AG09319 (cell line): ENCODE data around the gene TRPM2.

ENCODE experiments used
- DNase-seq: peaks from one replicate; pipeline ENCODE4 v3.0.0-alpha.2; 2010; ENCODE audit warnings: low read depth; ENCODE audit errors: extremely low read depth
- CTCF ChIP-seq: IDR thresholded peaks from 2 replicates; pipeline ENCODE4 v1.5.1; 2011; ENCODE audit warnings: low read depth, mild to moderate bottlenecking, inconsistent platforms, low read length, moderate library complexity

The TRPM2 gene

DNA sequence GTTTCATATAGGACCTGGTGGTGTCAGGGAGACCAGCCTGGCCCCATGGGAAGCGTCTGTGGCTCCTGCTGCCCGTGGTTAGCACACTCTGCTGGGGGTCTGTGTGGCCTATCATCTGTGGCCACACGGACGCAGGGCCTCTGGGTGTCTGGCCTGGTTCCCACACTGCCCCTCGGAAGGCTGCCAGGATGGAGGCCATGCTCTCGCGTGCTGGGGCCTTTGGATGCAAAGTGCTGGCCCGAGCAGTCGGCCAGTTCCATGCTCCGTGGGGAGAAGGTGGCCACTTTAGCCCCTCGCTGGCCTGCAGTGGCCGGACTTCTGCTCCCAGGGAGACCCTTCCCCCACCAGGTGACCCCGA, 81.1 kb downstream of the TRPM2 start:
- TF ChIP-seq CTCF, result no peak
- DNase-seq, result no peak

GRCh38 chr21:44434936-44435635, 81.7 kb downstream of the TRPM2 start:
- no peak for TF ChIP-seq CTCF
- no peak for DNase-seq

GRCh38 chr21:44436111-44436611, 82.7 kb downstream of the TRPM2 start:
- no peak for DNase-seq
- TF ChIP-seq CTCF, result no peak

DNA sequence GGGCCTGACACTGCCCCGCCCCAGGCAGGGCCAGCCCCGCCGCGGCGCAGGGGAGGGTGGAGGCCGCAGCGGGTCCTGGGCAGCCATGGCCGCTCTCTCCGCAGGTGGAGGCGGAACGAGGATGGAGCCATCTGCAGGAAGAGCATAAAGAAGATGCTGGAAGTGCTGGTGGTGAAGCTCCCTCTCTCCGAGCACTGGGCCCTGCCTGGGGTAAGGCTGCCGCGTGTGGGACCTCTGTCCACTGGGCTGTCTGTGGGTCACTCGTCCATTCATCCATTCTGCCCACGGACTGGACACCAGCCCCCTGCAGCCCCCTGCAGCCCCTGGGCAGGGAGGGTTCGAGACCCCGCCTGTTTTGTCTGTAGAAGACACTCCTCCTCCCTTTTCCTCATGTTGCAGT, 83.5 kb downstream of the TRPM2 start:
- DNase-seq, result no peak
- TF ChIP-seq CTCF, result no peak

DNA sequence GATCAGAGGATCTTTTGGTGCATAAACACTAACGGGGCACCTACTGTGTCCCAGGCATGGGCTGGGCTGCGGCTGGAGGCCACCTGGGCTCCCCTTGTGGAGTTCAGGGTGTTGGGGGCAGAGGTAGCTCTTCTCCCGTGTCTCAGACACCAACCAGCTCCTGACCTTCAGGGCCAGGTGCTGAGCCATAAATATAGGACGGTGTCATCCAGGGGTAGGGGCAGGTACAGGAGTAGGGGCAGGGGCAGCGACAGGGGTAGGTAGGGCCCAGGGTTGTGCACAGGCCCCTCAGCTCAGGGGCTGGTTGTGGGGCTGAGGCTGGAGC, 83.9 kb downstream of the TRPM2 start:
- no peak for DNase-seq

GRCh38 chr21:44437696-44438431, 84.4 kb downstream of the TRPM2 start:
- no peak for DNase-seq
- TF ChIP-seq CTCF, result no peak

More for the DNA sequence above, 83.9 kb downstream of the TRPM2 start:
- no peak for TF ChIP-seq CTCF

- DNase-seq, result no peak
- TF ChIP-seq CTCF, result no peak
Measured at GRCh38 chr21:44438531-44439210, 85.2 kb downstream of the TRPM2 start.
